ENCODE measurements around the gene TTLL3.

GRCh38 chr3:9787714-9788113, 22.3 kb upstream of the TTLL3 start:
- TF ChIP-seq, protein P1, sequence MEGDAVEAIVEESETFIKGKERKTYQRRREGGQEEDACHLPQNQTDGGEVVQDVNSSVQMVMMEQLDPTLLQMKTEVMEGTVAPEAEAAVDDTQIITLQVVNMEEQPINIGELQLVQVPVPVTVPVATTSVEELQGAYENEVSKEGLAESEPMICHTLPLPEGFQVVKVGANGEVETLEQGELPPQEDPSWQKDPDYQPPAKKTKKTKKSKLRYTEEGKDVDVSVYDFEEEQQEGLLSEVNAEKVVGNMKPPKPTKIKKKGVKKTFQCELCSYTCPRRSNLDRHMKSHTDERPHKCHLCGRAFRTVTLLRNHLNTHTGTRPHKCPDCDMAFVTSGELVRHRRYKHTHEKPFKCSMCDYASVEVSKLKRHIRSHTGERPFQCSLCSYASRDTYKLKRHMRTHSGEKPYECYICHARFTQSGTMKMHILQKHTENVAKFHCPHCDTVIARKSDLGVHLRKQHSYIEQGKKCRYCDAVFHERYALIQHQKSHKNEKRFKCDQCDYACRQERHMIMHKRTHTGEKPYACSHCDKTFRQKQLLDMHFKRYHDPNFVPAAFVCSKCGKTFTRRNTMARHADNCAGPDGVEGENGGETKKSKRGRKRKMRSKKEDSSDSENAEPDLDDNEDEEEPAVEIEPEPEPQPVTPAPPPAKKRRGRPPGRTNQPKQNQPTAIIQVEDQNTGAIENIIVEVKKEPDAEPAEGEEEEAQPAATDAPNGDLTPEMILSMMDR (IDR thresholded peaks at IDR 0.05; ENCODE audit: poor library complexity, severe bottlenecking): no peak
- TF ChIP-seq EZH2 (IDR thresholded peaks at IDR 0.05; ENCODE audit: borderline replicate concordance, insufficient read depth, low read length, poor library complexity, severe bottlenecking) (no peak), SMC3 (conservative IDR thresholded peaks at IDR 0.05; ENCODE audit: poor library complexity) (no peak), RAD21 (conservative IDR thresholded peaks at IDR 0.05) (no peak), TAF1 (IDR thresholded peaks at IDR 0.05; ENCODE audit: low read depth) (no peak), MXI1 (conservative IDR thresholded peaks at IDR 0.05; ENCODE audit: poor library complexity, severe bottlenecking) (no peak)
